Measurements from ENCODE around the gene MYO3B.

DNA sequence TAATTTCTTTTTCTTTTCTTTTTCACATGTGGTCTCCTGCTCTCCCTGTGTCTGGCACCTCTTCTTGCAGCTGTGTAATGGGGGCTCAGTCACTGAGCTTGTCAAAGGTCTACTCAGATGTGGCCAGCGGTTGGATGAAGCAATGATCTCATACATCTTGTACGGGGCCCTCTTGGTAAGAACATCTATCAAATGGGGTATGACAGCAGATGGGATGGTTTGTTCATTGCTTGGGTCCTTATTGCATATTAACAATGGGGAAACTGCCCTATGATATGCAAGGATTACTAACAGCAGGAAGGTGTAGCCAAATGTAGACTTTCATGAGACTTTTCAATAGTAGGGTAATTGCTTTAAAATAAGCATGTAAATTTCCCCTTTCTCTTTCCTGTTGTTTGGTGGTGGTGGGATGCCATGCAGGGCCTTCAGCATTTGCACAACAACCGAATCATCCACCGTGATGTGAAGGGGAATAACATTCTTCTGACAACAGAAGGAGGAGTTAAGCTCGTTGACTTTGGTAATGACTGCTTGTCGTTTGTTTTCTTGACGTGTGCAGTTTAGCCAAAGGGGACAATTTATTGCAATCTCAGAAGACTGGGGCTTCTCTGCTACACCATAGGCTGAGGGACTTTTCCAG is 36.5 kb downstream of the MYO3B start:
- TF ChIP-seq, protein P1, sequence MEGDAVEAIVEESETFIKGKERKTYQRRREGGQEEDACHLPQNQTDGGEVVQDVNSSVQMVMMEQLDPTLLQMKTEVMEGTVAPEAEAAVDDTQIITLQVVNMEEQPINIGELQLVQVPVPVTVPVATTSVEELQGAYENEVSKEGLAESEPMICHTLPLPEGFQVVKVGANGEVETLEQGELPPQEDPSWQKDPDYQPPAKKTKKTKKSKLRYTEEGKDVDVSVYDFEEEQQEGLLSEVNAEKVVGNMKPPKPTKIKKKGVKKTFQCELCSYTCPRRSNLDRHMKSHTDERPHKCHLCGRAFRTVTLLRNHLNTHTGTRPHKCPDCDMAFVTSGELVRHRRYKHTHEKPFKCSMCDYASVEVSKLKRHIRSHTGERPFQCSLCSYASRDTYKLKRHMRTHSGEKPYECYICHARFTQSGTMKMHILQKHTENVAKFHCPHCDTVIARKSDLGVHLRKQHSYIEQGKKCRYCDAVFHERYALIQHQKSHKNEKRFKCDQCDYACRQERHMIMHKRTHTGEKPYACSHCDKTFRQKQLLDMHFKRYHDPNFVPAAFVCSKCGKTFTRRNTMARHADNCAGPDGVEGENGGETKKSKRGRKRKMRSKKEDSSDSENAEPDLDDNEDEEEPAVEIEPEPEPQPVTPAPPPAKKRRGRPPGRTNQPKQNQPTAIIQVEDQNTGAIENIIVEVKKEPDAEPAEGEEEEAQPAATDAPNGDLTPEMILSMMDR (optimal IDR thresholded peaks at IDR 0.05 in 1 of 3, IDR thresholded peaks at IDR 0.05 in 1 of 3, conservative IDR thresholded peaks at IDR 0.05 in 1 of 3; ENCODE audit: extremely low read depth in 1 of 3, insufficient read depth in 2 of 3, low read length in 3 of 3), result no peak
- TF ChIP-seq EZH2 (IDR thresholded peaks at IDR 0.05; ENCODE audit: low read length), result no peak
